HG03066 (cell line): ENCODE data around the gene TMC4.

Source experiments
- ATAC-seq: cut with Tn5 transposase; IDR thresholded peaks from one replicate; pipeline ENCODE4 v1.9.1; 2021; ENCODE audit warnings: low read depth; ENCODE audit not compliant: unreplicated experiment

TMC4 gene

GRCh38 chr19:54159352-54160181 lies 13.4 kb downstream of the TMC4 start, which contains the start of gene LENG1:
Gene LENG1 (minus strand): TSS chr19:54159721. CDS start chr19:54159695, 26 bp downstream.
- peak; percentile 91 for ATAC-seq

- no peak for ATAC-seq
Measured at GRCh38 chr19:54158812-54159351, 14.1 kb downstream of the TMC4 start.

- no peak for ATAC-seq
Measured at GRCh38 chr19:54156953-54157352, 16.0 kb downstream of the TMC4 start.

- no peak for ATAC-seq
Measured at GRCh38 chr19:54156490-54156889, 16.5 kb downstream of the TMC4 start.

- ATAC-seq = no peak
Measured at GRCh38 chr19:54155694-54156093, 17.3 kb downstream of the TMC4 start.

GRCh38 chr19:54154603-54155345 lies 18.2 kb downstream of the TMC4 start:
- no peak for ATAC-seq

GRCh38 chr19:54153731-54154326 lies 19.1 kb downstream of the TMC4 start:
- no peak for ATAC-seq

- no peak for ATAC-seq
Measured at GRCh38 chr19:54152878-54153524, 20.0 kb downstream of the TMC4 start.

GRCh38 chr19:54152267-54152666 lies 20.7 kb downstream of the TMC4 start:
- no peak for ATAC-seq

- ATAC-seq = no peak
Measured at GRCh38 chr19:54151362-54152035, 21.5 kb downstream of the TMC4 start.

GRCh38 chr19:54149021-54149812 lies 23.7 kb downstream of the TMC4 start:
- ATAC-seq = no peak

GRCh38 chr19:54148158-54148557 lies 24.8 kb downstream of the TMC4 start:
- ATAC-seq = no peak

- ATAC-seq = no peak
Measured at GRCh38 chr19:54147676-54148075, 25.3 kb downstream of the TMC4 start.

GRCh38 chr19:54145541-54146158 lies 27.3 kb downstream of the TMC4 start:
- no peak for ATAC-seq

- no peak for ATAC-seq
Measured at GRCh38 chr19:54142166-54142780, 30.7 kb downstream of the TMC4 start.

- no peak for ATAC-seq
Measured at GRCh38 chr19:54141356-54141755, 31.6 kb downstream of the TMC4 start.

GRCh38 chr19:54138489-54139256 lies 34.3 kb downstream of the TMC4 start:
- no peak for ATAC-seq
